H1 (cell line): Measurements from ENCODE around the gene MEIOB. TPM values are rescaled to one million over a fixed set of nuclear protein-coding genes. Genes with fewer than 3 reads are reported as not detected.
"Not testable (repeated sequence)": the region's sequence is repeated elsewhere in the genome, so short reads cannot be mapped to it uniquely, and the experiment has no call there.

ENCODE experiments used
- CTCF ChIA-PET: fragments of 300-600 bp; sonication (Branson Sonifier 250); formaldehyde crosslinking; loops from one replicate; lab custom pipeline; 2021; ENCODE audit not compliant: partially characterized antibody; lab: Charles Lee
- POLR2A ChIA-PET: fragments of 300-600 bp; sonication (Branson Sonifier 250); formaldehyde crosslinking; loops from one replicate; lab custom pipeline; 2021; ENCODE audit warnings: inconsistent platforms; ENCODE audit not compliant: partially characterized antibody; lab: Charles Lee
- DNase-seq, 2 experiments: peaks; one replicate each; pipeline versions ENCODE4 v3.0.0 to v3.0.0-alpha.2; 2010 to 2022; ENCODE audit warnings: low spot score in 2 of 2, low read depth in 1 of 2, mixed read lengths in 1 of 2
- FAIRE-seq: peaks from 2 replicates; lab custom pipeline; 2011; peaks lifted over from hg19 to GRCh38; lab: Jason Lieb, UNC
- H2AFZ ChIP-seq: 2 replicates; pipeline ENCODE4 v1.8.1; 2012; ENCODE audit warnings: low read length, inconsistent platforms
- H2AK5ac ChIP-seq: 2 replicates; pipeline ENCODE4 v1.6.1; 2013; ENCODE audit warnings: low read depth, low read length
- H2BK120ac ChIP-seq: replicated peaks from 2 replicates; pipeline ENCODE3; 2013; ENCODE audit warnings: low read depth, low read length, inconsistent platforms
- H2BK12ac ChIP-seq: 2 replicates; pipeline ENCODE4 v1.6.1; 2013; ENCODE audit warnings: low read depth, low read length
- H2BK15ac ChIP-seq: 2 replicates; pipeline ENCODE4 v1.6.1; 2013; ENCODE audit warnings: low read length
- H2BK20ac ChIP-seq: 2 replicates; pipeline ENCODE4 v1.6.1; 2013; ENCODE audit warnings: low read length
- H2BK5ac ChIP-seq: 2 replicates; pipeline ENCODE4 v1.6.1; 2013; ENCODE audit warnings: low read depth, low read length
- H3K14ac ChIP-seq: 2 replicates; pipeline ENCODE4 v1.6.1; 2013; ENCODE audit warnings: inconsistent platforms; ENCODE audit not compliant: insufficient read length
- H3K18ac ChIP-seq: 2 replicates; pipeline ENCODE4 v1.6.1; 2013; ENCODE audit warnings: low read length; ENCODE audit errors: extremely low read depth
- H3K23ac ChIP-seq: 2 replicates; pipeline ENCODE4 v1.6.1; 2013; ENCODE audit warnings: inconsistent platforms; ENCODE audit not compliant: insufficient read length
- H3K23me2 ChIP-seq: 2 replicates; pipeline ENCODE4 v1.6.1; 2013; ENCODE audit warnings: low read depth, low read length
- H3K27ac ChIP-seq: 2 replicates; pipeline ENCODE4 v1.6.1; 2011; ENCODE audit warnings: low read depth, low read length, inconsistent platforms
- H3K27me3 ChIP-seq, 4 experiments: replicated peaks in 1 of 4; 1 replicate in 1 of 4; 2 replicates in 3 of 4; pipeline versions ENCODE4 v1.6.1 to v1.8.1; 2011 to 2013; ENCODE audit warnings: low read length in 3 of 4, mild to moderate bottlenecking in 3 of 4, inconsistent platforms in 2 of 4, mixed read lengths in 2 of 4, moderate library complexity in 1 of 4; ENCODE audit not compliant: control insufficient read depth in 3 of 4, insufficient read depth in 3 of 4; ENCODE audit errors: extremely low read depth in 1 of 4
- H3K36me3 ChIP-seq, 4 experiments: 2 replicates each; pipeline versions ENCODE4 v1.6.1 to v1.8.1; 2011 to 2013; ENCODE audit warnings: mild to moderate bottlenecking in 4 of 4, low read length in 3 of 4, moderate library complexity in 2 of 4, control low read depth in 1 of 4, inconsistent platforms in 1 of 4; ENCODE audit not compliant: insufficient read depth in 4 of 4, control insufficient read depth in 2 of 4
- H3K4ac ChIP-seq: replicated peaks from 2 replicates; pipeline ENCODE3; 2013; ENCODE audit warnings: low read length, low read depth, mixed read lengths, inconsistent platforms; ENCODE audit not compliant: insufficient read length
- H3K4me1 ChIP-seq, 4 experiments: replicated peaks in 1 of 4; 1 replicate in 1 of 4; 2 replicates in 3 of 4; pipeline versions ENCODE4 v1.6.1 to v1.8.1; 2011 to 2013; ENCODE audit warnings: low read length in 3 of 4, inconsistent platforms in 2 of 4, mixed read lengths in 1 of 4; ENCODE audit not compliant: insufficient read depth in 4 of 4, control insufficient read depth in 3 of 4
- H3K4me2 ChIP-seq, 2 experiments: 2 replicates each; pipeline versions ENCODE4 v1.6.1 to v1.8.1; 2011 to 2013; ENCODE audit warnings: low read depth in 2 of 2, low read length in 2 of 2, control low read depth in 1 of 2, inconsistent platforms in 1 of 2, mild to moderate bottlenecking in 1 of 2; ENCODE audit not compliant: insufficient read depth in 1 of 2
- H3K4me3 ChIP-seq, 4 experiments: fragments of 200-600, 300-600 bp in 1 of 4; sonication (generic), shearing (Covaris generic), sonication (Bioruptor Twin) in 1 of 4; 2 replicates each; pipeline versions ENCODE4 v1.5.1 to v1.8.1; 2011 to 2016; ENCODE audit warnings: low read length in 4 of 4, low read depth in 3 of 4, control low read depth in 2 of 4, inconsistent platforms in 2 of 4, mild to moderate bottlenecking in 2 of 4, mixed read lengths in 1 of 4, moderate library complexity in 1 of 4; ENCODE audit not compliant: insufficient read depth in 2 of 4; ENCODE audit errors: extremely low read depth in 1 of 4
- H3K56ac ChIP-seq: replicated peaks from 2 replicates; pipeline ENCODE3; 2013; ENCODE audit warnings: low read depth, mild to moderate bottlenecking, mixed read lengths, low read length, inconsistent platforms; ENCODE audit not compliant: insufficient read length
- H3K79me1 ChIP-seq: 2 replicates; pipeline ENCODE4 v1.6.1; 2013; ENCODE audit warnings: low read depth, low read length, control low read depth
- H3K79me2 ChIP-seq, 2 experiments: 2 replicates each; pipeline versions ENCODE4 v1.6.1 to v1.8.1; 2012 to 2013; ENCODE audit warnings: low read length in 2 of 2, mild to moderate bottlenecking in 2 of 2, inconsistent platforms in 1 of 2; ENCODE audit not compliant: insufficient read depth in 2 of 2, control insufficient read depth in 1 of 2
- H3K9ac ChIP-seq, 4 experiments: replicated peaks in 1 of 4; 1 replicate in 1 of 4; 2 replicates in 3 of 4; pipeline versions ENCODE4 v1.6.1 to v1.8.1; 2011 to 2013; ENCODE audit warnings: low read depth in 3 of 4, low read length in 3 of 4, control low read depth in 2 of 4, mild to moderate bottlenecking in 2 of 4, moderate library complexity in 2 of 4, inconsistent platforms in 1 of 4; ENCODE audit errors: extremely low read depth in 1 of 4
- H3K9me3 ChIP-seq, 2 experiments: 2 replicates each; pipeline versions ENCODE4 v1.6.1 to v1.8.1; 2012 to 2013; ENCODE audit warnings: mild to moderate bottlenecking in 2 of 2, moderate library complexity in 2 of 2, control low read depth in 1 of 2, inconsistent platforms in 1 of 2, low read depth in 1 of 2, low read length in 1 of 2, mixed read lengths in 1 of 2; ENCODE audit not compliant: insufficient read depth in 2 of 2
- H4K20me1 ChIP-seq, 2 experiments: replicated peaks in 1 of 2; 2 replicates each; pipeline versions ENCODE3 to v1.8.1; 2011 to 2013; ENCODE audit warnings: inconsistent platforms in 2 of 2, low read length in 2 of 2, mild to moderate bottlenecking in 1 of 2; ENCODE audit not compliant: insufficient read depth in 2 of 2, control insufficient read depth in 1 of 2
- H4K5ac ChIP-seq: 2 replicates; pipeline ENCODE4 v1.6.1; 2013; ENCODE audit warnings: low read length, low read depth, mixed read lengths, inconsistent platforms; ENCODE audit not compliant: insufficient read length
- H4K8ac ChIP-seq: 2 replicates; pipeline ENCODE4 v1.8.0; 2013; ENCODE audit warnings: mild to moderate bottlenecking, moderate library complexity, low read length, inconsistent platforms; ENCODE audit not compliant: insufficient read depth; ENCODE audit errors: extremely low read depth
- H4K91ac ChIP-seq: replicated peaks from 2 replicates; pipeline ENCODE3; 2013; ENCODE audit warnings: low read length, mixed read lengths, inconsistent platforms; ENCODE audit not compliant: insufficient read length
- GABPA ChIP-seq: IDR thresholded peaks from 2 replicates; pipeline ENCODE4 v1.6.1; 2011; ENCODE audit warnings: mild to moderate bottlenecking, low read length, moderate library complexity, borderline replicate concordance; ENCODE audit not compliant: insufficient read depth
- RBBP5 ChIP-seq: IDR thresholded peaks from 2 replicates; pipeline ENCODE4 v1.7.1; 2012; ENCODE audit warnings: low read depth, mild to moderate bottlenecking, inconsistent platforms, low read length, moderate library complexity, borderline replicate concordance
- RFX5 ChIP-seq: IDR thresholded peaks from 2 replicates; pipeline ENCODE4 v1.6.1; 2011; ENCODE audit warnings: low read depth, low read length, improper control_type of control experiment, borderline replicate concordance
- RXRA ChIP-seq: IDR thresholded peaks from 2 replicates; pipeline ENCODE4 v1.6.1; 2011; ENCODE audit warnings: low read depth, mild to moderate bottlenecking, low read length, moderate library complexity; ENCODE audit not compliant: insufficient read depth
- SIN3A ChIP-seq, 2 experiments: IDR thresholded peaks in 1 of 2; conservative IDR thresholded peaks in 1 of 2; 2 replicates each; pipeline ENCODE4 v1.6.1; 2011 to 2012; ENCODE audit warnings: low read length in 2 of 2, improper control_type of control experiment in 1 of 2, low read depth in 1 of 2, mild to moderate bottlenecking in 1 of 2
- SUZ12 ChIP-seq: fragments of 200-600 bp; sonication (generic); IDR thresholded peaks from 2 replicates; pipeline ENCODE4 v1.6.1; 2012; ENCODE audit warnings: mild to moderate bottlenecking, inconsistent platforms, low read length, moderate library complexity, mixed read lengths
- TCF12 ChIP-seq: IDR thresholded peaks from 2 replicates; pipeline ENCODE4 v1.6.1; 2011; ENCODE audit warnings: low read depth, mild to moderate bottlenecking, low read length
- USF2 ChIP-seq: IDR thresholded peaks from 2 replicates; pipeline ENCODE4 v1.6.1; 2011; ENCODE audit warnings: low read length, improper control_type of control experiment
- YY1 ChIP-seq: IDR thresholded peaks from 2 replicates; pipeline ENCODE4 v1.6.1; 2011; ENCODE audit warnings: low read depth, mild to moderate bottlenecking, low read length
- WGBS, 2 experiments: shearing (Covaris generic) in 1 of 2; methylation state at CpG; one replicate each; pipeline versions ENCODE4 v1.1.6 to v1.1.7; 2013 to 2015; ENCODE audit warnings: low lambda C conversion rate in 2 of 2, mixed read lengths in 2 of 2, inconsistent platforms in 1 of 2, low coverage in 1 of 2, missing lambda C conversion rate in 1 of 2; ENCODE audit not compliant: insufficient replicate concordance in 2 of 2, insufficient coverage in 1 of 2, insufficient read length in 1 of 2; ENCODE audit errors: extremely low coverage in 1 of 2, missing lambda C conversion rate in 1 of 2; 5-methylcytosine and 5-hydroxymethylcytosine counted together
- polyA plus RNA-seq, 7 experiments: library from polyadenylated mRNA; depleted of rRNA in 3 of 7; stranded (reverse) in 5 of 7; unstranded in 2 of 7; fragments of >200 nt in 5 of 7; fragments of 200-250 nt in 2 of 7; gene quantifications; 1 replicate in 5 of 7; 2 replicates in 1 of 7; 4 replicates in 1 of 7; pipeline versions ENCODE4 v1.2.1 to v1.2.3, GENCODE V29; 2011 to 2013; ENCODE audit warnings: missing spikeins in 2 of 7, mixed read lengths in 2 of 7
- total RNA-seq: library from RNA; stranded (reverse); fragmentation: NEBNext Ultra II Directional; extraction: Animal tissue kit (Norgen Biotek cat#: 25700); gene quantifications from 2 replicates; pipeline ENCODE4 v1.2.1, GENCODE V29; 2021

Gene MEIOB
- total and polyA plus RNA-seq, 2 of the 8 experiments (the other 6 are each of a cell fraction or from before 2014, with no cell fraction given), result 0.63 to 1.1 TPM

GRCh38 chr16:1899641-1900451, 27.9 kb upstream of the MEIOB start (continued):
- TF ChIP-seq RBBP5, result no peak
- no peak for TF ChIP-seq GABPA
- no peak for TF ChIP-seq SIN3A (conservative IDR thresholded peaks at IDR 0.05 in 1 of 2, IDR thresholded peaks at IDR 0.05 in 1 of 2; ENCODE audit: low read depth in 1 of 2, low read length in 2 of 2)
- TF ChIP-seq TCF12, result no peak
- TF ChIP-seq RFX5, result no peak
- TF ChIP-seq RXRA, result no peak
- TF ChIP-seq USF2, result no peak
- TF ChIP-seq SUZ12, result no peak
- TF ChIP-seq YY1, result no peak

GRCh38 chr16:1897692-1898091, 25.7 kb upstream of the MEIOB start:
- H4K91ac ChIP-seq, H2BK5ac ChIP-seq, H3K18ac ChIP-seq, H3K4ac ChIP-seq, H4K8ac ChIP-seq, H2BK12ac ChIP-seq, H4K5ac ChIP-seq, H4K20me1 ChIP-seq, H3K56ac ChIP-seq, H3K79me1 ChIP-seq, H3K27me3 ChIP-seq, H3K23me2 ChIP-seq, DNase-seq, H3K79me2 ChIP-seq, H2AK5ac ChIP-seq, H3K23ac ChIP-seq, FAIRE-seq, H2AFZ ChIP-seq, H3K4me3 ChIP-seq, H2BK15ac ChIP-seq, H3K4me2 ChIP-seq, H3K4me1 ChIP-seq, H3K27ac ChIP-seq, H3K9ac ChIP-seq, H2BK20ac ChIP-seq, H3K14ac ChIP-seq, H3K9me3 ChIP-seq, H2BK120ac ChIP-seq, H3K36me3 ChIP-seq: not testable (repeated sequence)
- ChIA-PET POLR2A (interaction anchor here (1.1 to 1.3 kb wide), 2 partner anchors 26 to 67 kb away, joined by 3 read pairs; partner anchors contain the start of gene RPS2), CTCF (interaction anchor here (0.9 to 1.0 kb wide), 2 partner anchors 9 to 13 kb away, joined by 3 read pairs; no protein-coding TSS in a partner anchor)
- 94% methylated on average over 2 of the region's 2 CpGs; no CpG with 5 or more reads in 1 of the 2 experiments for WGBS, 2 experiments
